ENCODE results near the gene APBB1IP. TPM values are rescaled to one million over a fixed set of nuclear protein-coding genes. Genes with fewer than 3 reads are reported as not detected.

The APBB1IP gene
- polyA plus RNA-seq, 2 of the 4 experiments (the other 2 are of a cell fraction): 0.96 to 9.2 TPM

DNA sequence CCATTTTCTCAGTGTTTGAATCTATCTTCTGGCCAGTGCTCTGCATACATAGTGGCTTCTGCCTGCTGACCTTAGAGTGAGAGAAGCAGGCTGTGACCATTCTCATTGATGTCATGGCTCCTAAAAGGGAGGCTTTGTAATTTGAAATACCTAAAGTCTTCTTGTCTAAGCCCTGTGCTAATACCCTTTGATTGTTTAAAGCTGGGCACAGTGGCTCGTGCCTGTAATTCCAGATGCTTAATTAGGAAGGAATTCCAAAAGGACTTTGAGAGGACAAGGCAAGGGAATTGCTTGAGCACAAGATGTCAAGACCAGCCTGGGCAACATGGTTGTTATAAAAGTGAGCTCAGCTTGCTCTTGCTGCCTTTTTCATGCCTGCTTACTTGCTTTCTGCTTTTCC lies 81.7 kb downstream of the APBB1IP start:
- FAIRE-seq (no peak), DNase-seq (ENCODE audit: low read depth in 1 of 2, low spot score in 1 of 2) (no peak), ATAC-seq (no peak)
- 19% methylated on average over 1 of the region's 1 CpG for WGBS (ENCODE audit: missing lambda C conversion rate)
- Histone ChIP-seq H3K27ac (no peak overlapping the region), H3K4me1 (peaks cover 10% of the 10 kb centered on the region; the same call in 1 of the 3 replicates), H3K4me2 (no peak overlapping the region), H3K9me3 (0 out of 3 replicates have a peak, but pooled peaks cover 4% of the 10 kb centered on the region), H3K4me3 (no peak overlapping the region)
- TF ChIP-seq HDAC2 (IDR thresholded peaks at IDR 0.05) (no peak), ZFP36 (IDR thresholded peaks at IDR 0.05; ENCODE audit: borderline replicate concordance, partially characterized antibody) (no peak), MAFK (IDR thresholded peaks at IDR 0.05; ENCODE audit: partially characterized antibody) (no peak), MYC (IDR thresholded peaks at IDR 0.05; ENCODE audit: borderline replicate concordance, low read length) (no peak), FOSB (CRISPR knock-in tag; IDR thresholded peaks at IDR 0.05) (no peak), KDM5A (IDR thresholded peaks at IDR 0.05) (no peak), ZC3H11A (IDR thresholded peaks at IDR 0.05) (no peak), RARB (CRISPR knock-in tag; IDR thresholded peaks at IDR 0.05) (no peak), RFX5 (IDR thresholded peaks at IDR 0.05) (no peak), FOSL2 (IDR thresholded peaks at IDR 0.05) (no peak), FOSL2 (CRISPR knock-in tag; IDR thresholded peaks at IDR 0.05) (no peak), ZNF302 (CRISPR knock-in tag; IDR thresholded peaks at IDR 0.05) (no peak), FOXS1 (CRISPR knock-in tag; IDR thresholded peaks at IDR 0.05) (no peak), NPAS2 (CRISPR knock-in tag; IDR thresholded peaks at IDR 0.05; ENCODE audit: borderline replicate concordance) (no peak)
- TF ChIP-seq, protein P1, sequence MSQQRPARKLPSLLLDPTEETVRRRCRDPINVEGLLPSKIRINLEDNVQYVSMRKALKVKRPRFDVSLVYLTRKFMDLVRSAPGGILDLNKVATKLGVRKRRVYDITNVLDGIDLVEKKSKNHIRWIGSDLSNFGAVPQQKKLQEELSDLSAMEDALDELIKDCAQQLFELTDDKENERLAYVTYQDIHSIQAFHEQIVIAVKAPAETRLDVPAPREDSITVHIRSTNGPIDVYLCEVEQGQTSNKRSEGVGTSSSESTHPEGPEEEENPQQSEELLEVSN (IDR thresholded peaks at IDR 0.05; ENCODE audit: borderline replicate concordance, low read depth): no peak
- TF ChIP-seq, protein P2, sequence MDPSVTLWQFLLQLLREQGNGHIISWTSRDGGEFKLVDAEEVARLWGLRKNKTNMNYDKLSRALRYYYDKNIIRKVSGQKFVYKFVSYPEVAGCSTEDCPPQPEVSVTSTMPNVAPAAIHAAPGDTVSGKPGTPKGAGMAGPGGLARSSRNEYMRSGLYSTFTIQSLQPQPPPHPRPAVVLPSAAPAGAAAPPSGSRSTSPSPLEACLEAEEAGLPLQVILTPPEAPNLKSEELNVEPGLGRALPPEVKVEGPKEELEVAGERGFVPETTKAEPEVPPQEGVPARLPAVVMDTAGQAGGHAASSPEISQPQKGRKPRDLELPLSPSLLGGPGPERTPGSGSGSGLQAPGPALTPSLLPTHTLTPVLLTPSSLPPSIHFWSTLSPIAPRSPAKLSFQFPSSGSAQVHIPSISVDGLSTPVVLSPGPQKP (IDR thresholded peaks at IDR 0.05; ENCODE audit: low read depth, low read length): no peak
- TF ChIP-seq, protein P3, sequence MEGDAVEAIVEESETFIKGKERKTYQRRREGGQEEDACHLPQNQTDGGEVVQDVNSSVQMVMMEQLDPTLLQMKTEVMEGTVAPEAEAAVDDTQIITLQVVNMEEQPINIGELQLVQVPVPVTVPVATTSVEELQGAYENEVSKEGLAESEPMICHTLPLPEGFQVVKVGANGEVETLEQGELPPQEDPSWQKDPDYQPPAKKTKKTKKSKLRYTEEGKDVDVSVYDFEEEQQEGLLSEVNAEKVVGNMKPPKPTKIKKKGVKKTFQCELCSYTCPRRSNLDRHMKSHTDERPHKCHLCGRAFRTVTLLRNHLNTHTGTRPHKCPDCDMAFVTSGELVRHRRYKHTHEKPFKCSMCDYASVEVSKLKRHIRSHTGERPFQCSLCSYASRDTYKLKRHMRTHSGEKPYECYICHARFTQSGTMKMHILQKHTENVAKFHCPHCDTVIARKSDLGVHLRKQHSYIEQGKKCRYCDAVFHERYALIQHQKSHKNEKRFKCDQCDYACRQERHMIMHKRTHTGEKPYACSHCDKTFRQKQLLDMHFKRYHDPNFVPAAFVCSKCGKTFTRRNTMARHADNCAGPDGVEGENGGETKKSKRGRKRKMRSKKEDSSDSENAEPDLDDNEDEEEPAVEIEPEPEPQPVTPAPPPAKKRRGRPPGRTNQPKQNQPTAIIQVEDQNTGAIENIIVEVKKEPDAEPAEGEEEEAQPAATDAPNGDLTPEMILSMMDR (IDR thresholded peaks at IDR 0.05): no peak
- TF ChIP-seq, protein P4, sequence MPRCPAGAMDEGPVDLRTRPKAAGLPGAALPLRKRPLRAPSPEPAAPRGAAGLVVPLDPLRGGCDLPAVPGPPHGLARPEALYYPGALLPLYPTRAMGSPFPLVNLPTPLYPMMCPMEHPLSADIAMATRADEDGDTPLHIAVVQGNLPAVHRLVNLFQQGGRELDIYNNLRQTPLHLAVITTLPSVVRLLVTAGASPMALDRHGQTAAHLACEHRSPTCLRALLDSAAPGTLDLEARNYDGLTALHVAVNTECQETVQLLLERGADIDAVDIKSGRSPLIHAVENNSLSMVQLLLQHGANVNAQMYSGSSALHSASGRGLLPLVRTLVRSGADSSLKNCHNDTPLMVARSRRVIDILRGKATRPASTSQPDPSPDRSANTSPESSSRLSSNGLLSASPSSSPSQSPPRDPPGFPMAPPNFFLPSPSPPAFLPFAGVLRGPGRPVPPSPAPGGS (IDR thresholded peaks at IDR 0.05): no peak
- TF ChIP-seq, protein P5, sequence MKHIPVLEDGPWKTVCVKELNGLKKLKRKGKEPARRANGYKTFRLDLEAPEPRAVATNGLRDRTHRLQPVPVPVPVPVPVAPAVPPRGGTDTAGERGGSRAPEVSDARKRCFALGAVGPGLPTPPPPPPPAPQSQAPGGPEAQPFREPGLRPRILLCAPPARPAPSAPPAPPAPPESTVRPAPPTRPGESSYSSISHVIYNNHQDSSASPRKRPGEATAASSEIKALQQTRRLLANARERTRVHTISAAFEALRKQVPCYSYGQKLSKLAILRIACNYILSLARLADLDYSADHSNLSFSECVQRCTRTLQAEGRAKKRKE (CRISPR knock-in tag; IDR thresholded peaks at IDR 0.05; ENCODE audit: low read depth): no peak
- CTCF ChIA-PET: interaction anchor here (0.8 kb wide), 1 partner anchor 184 kb away, joined by 3 read pairs; no protein-coding TSS in a partner anchor
- POLR2A ChIA-PET: no interaction called here

DNA sequence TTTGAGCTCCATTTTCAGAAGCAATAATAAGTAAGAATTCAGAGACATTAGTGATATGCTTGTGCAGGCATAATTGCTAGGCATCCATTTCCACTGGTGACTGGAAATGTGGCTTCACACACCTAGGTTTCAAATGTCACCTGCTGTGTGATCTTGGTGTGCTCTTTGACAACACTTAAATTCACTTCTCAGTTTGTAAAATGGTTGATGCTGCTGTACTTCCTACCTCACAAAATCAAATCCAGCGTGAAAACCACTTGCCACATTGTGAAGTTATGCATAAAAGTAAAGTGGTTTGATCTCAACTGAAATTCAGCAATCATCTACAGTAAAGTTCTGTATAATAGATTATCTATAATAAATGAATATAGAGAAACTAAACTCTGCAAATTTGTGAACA lies 82.4 kb downstream of the APBB1IP start:
- CTCF ChIA-PET: interaction anchor here (0.7 to 0.8 kb wide), 2 partner anchors 35 to 185 kb away, joined by 3 read pairs; no protein-coding TSS in a partner anchor
- Histone ChIP-seq H3K4me1 (peaks cover 10% of the 10 kb centered on the region; the same call in 1 of the 3 replicates), H3K4me3 (no peak overlapping the region), H3K9me3 (0 out of 3 replicates have a peak, but pooled peaks cover 4% of the 10 kb centered on the region), H3K4me2 (no peak overlapping the region), H3K27ac (no peak overlapping the region)
- 14% methylated on average over 1 of the region's 1 CpG for WGBS (ENCODE audit: missing lambda C conversion rate)
- ATAC-seq (no peak), FAIRE-seq (no peak), DNase-seq (ENCODE audit: low read depth in 1 of 2, low spot score in 1 of 2) (no peak)
- no peak for TF ChIP-seq RAD21 (conservative IDR thresholded peaks at IDR 0.05 in 1 of 2, IDR thresholded peaks at IDR 0.05 in 1 of 2)
- TF ChIP-seq MAZ (IDR thresholded peaks at IDR 0.05; ENCODE audit: borderline replicate concordance, low read depth, low read length): no peak
- TF ChIP-seq MYC (IDR thresholded peaks at IDR 0.05; ENCODE audit: borderline replicate concordance, low read length): no peak
- TF ChIP-seq EP300 (IDR thresholded peaks at IDR 0.05): no peak
- no peak for TF ChIP-seq TFCP2L1 (CRISPR knock-in tag; IDR thresholded peaks at IDR 0.05)
- POLR2A ChIA-PET: no interaction called here

Data from A549 (cell line).